NCI-H2081 (cell line): ENCODE results near the gene PSMD5.
"Not testable (repeated sequence)": the region's sequence is repeated elsewhere in the genome, so short reads cannot be mapped to it uniquely, and the experiment has no call there.

Experiments
- DNase-seq, 2 experiments: peaks; one replicate each; lab custom pipeline; 2025; lab: John Stamatoyannopoulos, UW

PSMD5 gene

DNA sequence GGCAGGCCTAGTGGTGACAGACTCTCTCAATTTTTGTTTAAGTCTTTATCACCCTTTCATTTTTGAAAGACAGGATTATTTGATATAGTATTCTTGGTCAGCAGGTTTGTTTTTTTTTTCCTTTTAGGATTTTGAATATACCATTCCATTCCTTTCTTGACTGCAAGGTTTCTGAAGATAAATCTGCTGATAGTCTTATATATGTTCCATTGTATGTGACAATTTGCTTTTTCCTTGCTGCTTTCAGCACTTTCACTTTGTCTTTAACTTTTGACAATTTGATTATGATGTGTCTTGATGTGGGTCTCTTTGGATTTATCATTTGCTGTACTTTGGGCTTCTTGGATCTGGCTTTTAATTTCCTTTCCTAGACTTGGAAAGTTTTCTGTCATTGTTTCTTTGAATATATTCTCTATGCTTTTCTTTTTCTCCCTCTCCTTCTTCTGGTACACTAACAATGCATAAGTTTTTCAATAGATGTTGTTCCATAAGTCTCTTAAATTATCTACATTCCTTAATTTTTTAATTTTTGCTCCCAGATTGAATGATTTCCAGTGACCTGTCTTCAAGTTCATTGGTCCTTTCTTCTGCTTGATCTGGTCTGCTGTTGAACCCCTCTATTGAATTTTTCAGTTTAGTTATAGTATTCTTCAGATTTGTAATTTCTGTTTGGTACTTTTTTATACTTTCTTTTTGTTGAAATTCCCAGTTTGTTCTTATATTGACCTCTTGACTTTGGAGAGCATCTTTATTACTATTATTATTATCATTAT is 34.9 kb downstream of the PSMD5 start:
- no peak for DNase-seq

DNA sequence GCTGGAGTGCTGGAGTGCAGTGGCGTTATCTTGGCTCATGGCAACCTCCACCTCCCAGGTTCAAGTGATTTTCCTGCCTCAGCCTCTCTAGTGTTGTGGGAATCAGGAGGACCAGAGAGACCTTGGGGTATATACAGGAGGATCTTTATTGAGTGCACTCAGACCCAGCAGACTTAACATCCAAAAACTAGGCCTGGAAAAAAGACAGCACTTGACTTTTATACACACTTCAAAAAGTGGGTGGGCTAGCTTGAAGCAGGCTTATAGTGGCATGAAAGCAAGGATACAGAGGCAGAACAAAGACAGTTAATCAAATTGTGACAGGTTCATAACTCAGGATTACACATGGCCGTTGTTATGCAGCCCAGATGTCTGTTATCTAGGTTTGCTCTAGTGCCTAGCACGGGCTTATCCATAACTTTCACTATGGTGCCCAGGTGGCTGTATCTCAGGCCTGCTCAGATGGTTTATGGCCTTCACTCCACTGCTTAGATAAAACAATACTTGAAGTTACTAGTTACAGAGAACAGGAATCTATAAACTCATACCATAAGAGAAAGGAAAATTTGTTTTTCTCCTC is 37.8 kb downstream of the PSMD5 start:
- not testable (repeated sequence) for DNase-seq

DNA sequence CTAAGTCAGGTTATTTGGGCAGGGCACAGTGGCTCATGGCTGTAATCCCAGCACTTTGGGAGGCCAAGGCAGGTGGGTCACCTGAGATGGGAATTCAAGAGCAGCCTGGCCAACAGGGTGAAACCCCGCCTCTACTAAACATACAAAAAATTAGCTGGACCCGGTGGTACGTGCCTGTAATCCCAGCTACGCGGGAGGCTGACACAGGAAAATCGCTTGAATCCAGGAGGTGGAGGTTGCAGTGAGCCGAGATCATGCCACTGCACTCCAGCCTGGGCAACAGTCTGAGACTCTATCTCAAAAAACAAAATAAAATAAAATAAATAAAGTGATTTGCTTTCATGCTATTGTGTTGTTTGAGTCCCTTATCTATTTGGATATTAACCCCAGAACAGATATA is 41.3 kb downstream of the PSMD5 start:
- DNase-seq = no peak

DNA sequence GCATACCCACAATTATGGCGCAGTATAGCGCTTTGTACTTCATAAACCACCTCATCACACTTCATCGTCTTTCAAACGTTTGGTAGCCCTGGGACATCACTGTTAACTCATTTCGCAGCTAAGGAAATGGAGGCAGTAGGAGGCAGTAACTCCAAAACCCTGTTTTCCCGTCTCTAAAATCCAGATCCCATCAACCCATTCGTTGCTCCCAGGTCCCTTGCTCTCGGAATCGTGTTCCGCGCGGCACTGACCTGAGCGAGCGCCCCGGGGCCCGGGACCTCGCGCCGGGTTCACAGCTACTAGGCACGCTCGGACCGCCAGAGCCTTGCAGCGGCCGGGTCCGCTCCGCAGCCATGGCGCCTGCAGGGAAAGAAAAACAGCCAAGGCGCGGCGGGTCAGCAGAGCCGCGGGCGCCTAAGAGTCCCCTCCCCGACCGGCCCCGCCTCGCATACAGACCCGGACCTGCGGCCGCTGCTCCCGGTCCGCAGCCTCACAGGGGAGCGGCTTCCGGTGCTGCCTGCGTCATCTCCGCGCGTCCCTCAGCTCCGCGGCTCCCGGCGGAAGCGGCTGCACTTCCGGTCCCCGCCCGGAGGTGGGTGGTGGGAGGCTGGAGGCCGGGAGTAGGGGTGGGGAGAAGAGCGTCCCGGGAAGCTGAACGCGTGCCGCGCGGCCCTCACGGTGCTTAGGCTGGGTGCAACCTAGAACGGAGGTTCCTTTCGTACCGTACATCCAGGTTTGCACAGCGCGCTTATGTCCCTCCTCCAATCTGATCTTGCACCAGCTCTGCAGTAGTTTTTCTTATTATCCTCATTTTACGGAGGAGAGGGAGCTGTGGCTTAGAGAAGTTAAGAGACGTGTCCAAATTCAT is 49.6 kb downstream of the PSMD5 start, which contains the start of gene FBXW2:
Gene FBXW2 (minus strand): TSS at position 519 of the 868 bp plus-strand sequence. CDS start 5,158 bp downstream, outside the sequence.
- peak; percentile 93 to 95 for DNase-seq

DNA sequence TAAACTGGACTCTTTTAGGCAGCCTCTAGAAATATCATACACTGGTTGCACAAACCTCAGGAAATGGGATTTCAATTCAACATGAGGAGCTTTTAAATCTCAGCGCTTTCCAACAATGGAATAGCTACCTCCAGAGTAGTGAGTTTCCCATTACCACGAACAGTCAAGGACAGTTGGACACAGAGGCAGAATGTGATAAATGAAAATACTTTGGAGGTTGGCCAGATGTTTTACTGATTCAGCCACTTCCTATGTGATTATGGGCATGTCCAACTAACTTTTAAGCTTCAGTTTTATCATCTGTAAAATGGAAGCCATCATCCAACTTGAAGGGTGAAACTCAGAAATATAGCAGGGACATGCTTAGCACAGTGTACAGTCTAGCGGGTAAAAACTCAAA is 51.6 kb downstream of the PSMD5 start:
- no peak for DNase-seq

DNA sequence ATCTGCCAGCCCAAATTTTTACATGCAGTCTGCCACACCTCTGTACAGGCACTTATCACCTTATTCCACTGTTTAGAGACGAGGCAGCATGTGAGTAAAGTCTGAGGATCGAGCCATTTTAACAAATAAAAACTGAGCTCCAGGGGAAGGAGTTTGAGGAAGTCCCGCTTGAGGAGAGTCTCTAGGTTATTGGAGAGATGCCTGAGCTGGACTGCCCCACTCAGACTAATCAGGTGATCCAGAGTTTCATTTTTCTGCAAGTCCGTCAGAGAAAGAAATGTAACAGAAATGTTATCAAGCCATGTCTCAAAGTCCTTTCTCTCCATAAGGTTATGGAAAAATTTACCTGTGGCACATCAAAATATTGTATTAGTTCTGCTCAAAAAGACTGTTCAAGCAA is 54.8 kb downstream of the PSMD5 start:
- no peak for DNase-seq

DNA sequence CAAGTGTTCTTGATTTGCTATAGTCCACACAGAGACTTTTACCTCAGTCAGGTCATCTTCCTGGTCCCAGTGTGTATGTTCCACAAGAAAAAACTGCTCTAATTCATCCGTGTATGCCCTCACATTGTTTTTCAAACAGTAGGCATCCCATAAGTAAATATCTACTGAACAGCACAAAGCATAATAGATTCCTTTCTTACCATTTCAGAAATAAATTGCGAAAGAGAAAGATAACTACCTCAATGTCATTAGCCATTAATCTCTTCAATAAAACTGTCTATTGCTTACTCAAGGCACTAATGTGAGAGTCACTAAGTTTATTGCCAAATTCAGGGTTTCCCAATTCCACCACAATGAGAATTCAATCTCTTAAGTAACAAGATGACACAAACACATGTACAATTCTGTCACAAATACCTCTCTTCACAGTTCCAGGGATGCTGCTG is 59.1 kb downstream of the PSMD5 start:
- peak in 1 of 2 experiments; percentile 7 for DNase-seq

DNA sequence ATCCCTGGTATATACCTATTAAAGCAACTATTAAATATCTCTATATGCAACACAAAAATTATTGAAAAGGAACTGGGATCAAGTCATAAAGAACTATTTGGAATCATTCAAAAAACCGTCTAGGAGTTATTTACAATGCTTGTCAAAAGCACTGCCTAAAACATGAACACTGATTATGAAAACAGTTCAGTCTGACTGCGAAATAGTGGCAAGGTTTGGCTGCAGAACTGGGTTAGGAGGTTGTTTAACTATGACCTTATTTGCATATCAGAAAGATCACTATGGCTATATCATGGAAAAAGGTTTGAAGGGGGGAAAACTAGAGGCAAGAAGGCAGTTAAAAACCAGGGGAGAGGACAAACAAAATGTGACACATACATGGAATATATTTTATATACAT is 61.5 kb downstream of the PSMD5 start:
- no peak for DNase-seq

DNA sequence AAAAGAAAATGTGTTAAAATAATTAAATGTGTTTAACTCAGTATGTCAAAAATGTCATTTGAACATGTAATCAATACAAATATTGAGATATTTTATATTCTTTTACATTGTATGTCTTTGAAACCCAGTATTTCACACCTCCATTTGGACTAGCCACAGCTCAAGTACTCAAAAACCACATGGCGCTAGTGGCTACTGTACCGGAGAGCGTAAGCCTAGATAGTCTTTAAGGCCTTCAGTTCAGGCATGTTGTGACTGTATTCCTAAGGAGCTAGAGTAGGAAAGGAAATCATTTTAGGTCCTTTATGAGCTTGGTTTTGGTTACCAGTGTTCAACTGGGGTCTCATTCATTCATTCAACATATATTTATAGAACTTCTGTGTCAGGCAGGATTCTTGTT is 62.4 kb downstream of the PSMD5 start:
- DNase-seq = no peak

DNA sequence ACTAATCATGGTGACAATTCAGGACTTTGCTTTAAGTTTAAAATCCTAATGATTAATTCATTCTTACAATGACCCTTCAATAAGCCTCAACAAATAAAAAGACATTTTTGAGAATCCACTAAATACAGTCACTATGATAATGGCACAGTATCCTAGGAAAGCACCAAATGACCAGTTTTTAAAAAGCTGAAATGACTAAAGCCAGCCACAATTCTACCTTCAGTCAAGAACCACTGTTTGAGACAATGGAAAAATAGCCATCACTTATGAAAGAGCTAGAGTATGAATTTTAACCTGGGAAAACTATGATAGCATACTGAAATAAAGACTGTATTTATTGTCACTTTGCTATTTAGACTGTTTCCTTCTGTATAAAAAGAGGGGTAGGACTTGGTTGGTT is 63.5 kb downstream of the PSMD5 start:
- no peak for DNase-seq

DNA sequence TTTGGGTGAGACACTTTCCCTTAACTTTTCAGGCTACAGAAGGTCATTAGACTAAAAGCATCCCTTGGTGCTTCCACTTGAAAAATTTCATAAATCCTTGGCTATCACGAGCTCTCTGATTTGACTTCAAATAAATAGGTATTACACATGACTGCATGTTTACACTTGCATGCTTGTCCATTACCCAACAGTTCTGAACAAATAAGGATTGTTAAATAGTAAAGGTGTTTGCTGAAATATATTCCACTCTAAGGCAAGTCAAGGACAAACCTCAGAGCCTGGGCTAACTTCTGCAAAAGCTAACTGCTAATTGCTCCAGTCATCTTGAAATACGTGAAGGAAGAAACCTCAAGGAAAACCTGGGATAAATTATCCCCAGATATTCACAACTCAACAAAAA is 64.0 kb downstream of the PSMD5 start:
- DNase-seq = no peak

DNA sequence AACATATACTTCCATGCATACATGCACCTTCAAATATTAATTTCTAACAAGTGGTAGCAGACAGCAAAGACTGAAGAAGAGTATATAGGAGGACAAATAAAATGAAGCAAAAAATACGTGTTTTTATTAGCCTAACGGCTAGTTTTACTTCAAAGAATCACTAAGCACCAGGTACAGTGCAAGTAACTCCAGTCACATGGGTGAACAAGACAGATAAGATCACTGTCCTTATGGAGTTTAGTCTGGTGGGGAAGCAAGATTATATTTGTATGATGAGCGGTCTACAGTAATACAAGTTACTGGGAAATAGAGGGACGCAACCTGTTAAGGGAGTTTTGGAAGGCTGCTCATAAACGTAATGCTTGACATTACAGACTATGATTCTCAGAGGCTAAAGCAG is 65.5 kb downstream of the PSMD5 start:
- no peak for DNase-seq

DNA sequence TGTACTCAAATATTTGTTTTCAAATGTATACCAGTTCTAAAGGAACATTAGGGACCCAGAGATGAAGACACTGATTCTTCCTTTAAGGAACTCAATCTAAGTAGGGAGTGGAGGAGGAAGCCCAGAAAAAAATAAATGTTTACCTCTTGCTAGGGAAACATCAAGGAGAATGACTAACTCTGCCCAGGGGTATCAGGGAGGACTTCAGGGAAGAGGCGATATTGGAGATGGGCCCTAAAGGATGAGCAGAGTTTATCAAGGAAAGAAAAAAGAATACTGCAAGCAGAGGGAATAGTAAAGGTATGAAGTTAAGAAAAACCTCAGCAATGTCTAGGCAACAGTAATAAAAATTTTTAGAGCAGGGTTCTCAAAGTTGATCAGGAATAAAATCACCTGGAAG is 65.9 kb downstream of the PSMD5 start:
- DNase-seq = no peak

DNA sequence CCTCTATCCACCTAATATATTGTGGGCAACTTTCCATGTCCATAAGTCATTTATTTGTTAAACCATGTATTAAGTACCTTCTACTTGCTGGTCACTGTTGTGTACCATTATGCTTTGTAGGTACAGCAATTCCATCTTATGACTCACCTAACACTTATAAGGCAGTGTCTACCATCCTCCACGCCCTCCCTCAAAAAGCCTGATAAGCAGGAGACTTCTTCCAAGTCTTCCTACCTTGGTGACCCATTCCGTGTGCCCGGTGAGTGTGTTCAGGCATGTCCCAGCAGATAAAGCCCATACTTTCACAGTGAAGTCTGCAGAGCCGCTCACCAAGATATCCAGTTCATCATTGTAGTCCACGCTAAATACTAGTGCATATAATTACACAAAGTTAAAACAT is 66.9 kb downstream of the PSMD5 start:
- no peak for DNase-seq

DNA sequence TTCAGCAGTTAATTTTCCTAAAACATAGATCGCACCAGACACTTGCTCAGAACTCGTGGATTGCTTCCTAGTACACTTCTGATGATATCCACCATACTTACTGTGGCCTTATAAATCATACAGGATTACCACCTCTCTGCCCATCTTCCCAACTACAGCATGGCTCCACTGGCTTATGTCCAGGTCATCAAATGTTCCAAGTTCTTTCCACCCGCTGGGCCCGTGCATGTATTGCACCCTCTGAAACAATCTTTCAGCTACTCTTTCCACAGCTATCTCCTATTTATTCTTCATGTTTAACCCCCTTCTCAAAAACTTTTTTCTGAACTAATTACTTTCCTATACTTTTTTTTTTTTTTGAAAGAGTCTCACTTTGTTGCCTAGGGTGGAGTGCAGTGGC is 68.0 kb downstream of the PSMD5 start:
- DNase-seq = no peak

DNA sequence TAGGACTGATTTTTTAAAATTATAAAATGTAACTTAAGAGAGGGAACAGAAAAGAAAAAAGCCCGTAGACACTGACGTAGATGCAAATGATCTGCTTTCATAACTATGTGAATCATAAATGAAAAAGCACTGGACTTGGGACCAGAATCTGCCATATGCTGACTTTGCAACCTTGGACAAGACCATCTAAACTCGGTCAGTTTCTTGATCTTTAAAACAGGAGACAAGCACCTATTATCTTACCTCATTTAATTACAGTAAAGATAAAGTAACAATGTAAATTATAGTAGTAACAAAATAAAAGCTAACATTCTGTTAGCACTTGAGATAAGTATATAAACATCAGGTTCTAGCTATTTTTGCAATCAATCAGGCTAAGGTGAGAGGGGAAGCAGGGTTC is 69.5 kb downstream of the PSMD5 start:
- no peak for DNase-seq

DNA sequence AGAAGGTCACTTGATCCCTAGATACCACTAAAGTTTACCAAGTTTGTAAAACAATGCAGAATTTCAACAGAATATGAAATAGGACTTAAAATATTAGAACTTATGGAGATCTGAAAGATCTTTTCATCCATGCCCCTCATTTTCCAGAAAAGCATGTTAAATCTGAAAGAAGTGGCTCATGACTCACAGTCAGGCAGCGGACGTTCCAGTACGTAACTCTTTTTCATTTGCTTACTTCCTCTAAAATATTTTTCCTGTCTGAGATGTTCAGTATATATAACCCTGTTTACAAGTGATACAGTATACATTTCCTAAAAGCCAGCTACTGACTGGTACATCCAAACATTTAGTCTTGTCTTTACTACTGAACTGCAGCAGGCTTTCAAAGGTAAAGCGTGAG is 71.8 kb downstream of the PSMD5 start:
- no peak for DNase-seq

DNA sequence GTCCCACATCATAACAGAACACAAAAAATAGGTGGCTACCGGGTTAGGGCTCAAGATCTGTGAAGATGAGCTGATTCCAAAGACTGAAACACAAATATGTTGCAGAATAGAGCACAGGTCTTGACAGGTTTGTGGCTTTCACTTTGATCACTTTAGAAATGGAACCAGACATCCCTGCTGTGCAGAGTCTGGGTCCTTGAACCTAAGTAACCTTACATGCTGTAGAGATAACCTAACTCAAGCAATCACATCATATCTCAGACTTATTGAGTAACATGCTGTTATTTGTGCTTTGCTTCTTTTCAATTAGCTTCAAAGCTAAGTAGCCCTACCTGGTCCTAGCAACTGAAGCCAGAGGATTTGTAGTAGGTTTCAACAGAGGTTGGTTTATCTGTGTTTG is 73.8 kb downstream of the PSMD5 start:
- DNase-seq = no peak

DNA sequence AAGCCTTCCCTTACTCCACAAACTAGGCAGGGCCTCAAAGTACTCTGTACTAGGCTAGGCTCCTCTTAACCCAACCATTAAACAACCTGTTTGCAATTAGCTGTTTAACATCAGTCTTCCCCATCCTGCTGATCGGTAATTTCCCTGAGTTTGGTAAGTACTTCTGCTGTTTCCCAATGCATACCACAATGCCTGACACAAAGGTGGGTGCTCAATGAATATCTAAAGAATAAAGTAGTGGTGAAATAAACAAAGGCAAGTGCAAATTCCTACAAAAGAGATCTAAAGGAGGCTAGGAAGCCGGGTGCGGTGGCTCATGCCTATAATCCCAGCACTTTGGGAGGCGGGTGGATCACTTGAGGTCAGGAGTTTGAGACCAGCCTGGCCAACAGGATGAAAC is 74.5 kb downstream of the PSMD5 start:
- no peak for DNase-seq

DNA sequence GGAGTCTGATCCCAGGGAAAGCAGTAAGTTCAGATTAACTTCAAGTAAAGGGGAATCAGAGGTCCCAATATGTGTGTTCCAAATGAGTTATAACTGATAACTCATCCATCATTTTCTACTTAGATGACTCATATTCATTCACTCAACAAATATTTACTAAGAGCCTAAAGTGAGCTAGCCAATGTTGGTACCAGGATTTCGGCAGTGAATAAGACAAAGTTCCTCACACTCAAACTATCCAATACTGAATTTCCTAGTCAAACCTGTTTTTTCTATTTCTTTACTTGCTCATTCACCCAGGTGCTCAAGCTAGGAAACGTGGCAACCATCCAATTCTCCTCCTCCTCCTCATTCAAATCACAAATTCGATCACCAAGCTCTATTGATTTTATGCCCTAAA is 75.3 kb downstream of the PSMD5 start:
- no peak for DNase-seq
